ENCODE data around the gene PCDHA5.
"Not testable (repeated sequence)": the region's sequence is repeated elsewhere in the genome, so short reads cannot be mapped to it uniquely, and the experiment has no call there.

Gene PCDHA5

GRCh38 chr5:140806834-140807775 lies 14.3 kb upstream of the PCDHA5 start, which contains the start of gene PCDHA4:
Gene PCDHA4, plus strand, starts transcription at chr5:140807068.
- no peak for TF ChIP-seq CTCF (IDR thresholded peaks at IDR 0.05; ENCODE audit: borderline replicate concordance, control extremely low read depth, extremely low read depth, insufficient read depth, missing control alignments)
- in situ Hi-C loops (cut with MboI; ENCODE audit: low sequenced_read_pairs, unreplicated experiment): no loop called here
- no peak for DNase-seq (ENCODE audit: low spot score)

- in situ Hi-C loops (cut with MboI; ENCODE audit: low sequenced_read_pairs, unreplicated experiment); DNase-seq (ENCODE audit: low spot score): not testable (repeated sequence)
Observed at GRCh38 chr5:140808241-140808888, 13.0 kb upstream of the PCDHA5 start.

- DNase-seq (ENCODE audit: low spot score): no peak
- in situ Hi-C loops (cut with MboI; ENCODE audit: low sequenced_read_pairs, unreplicated experiment): no loop called here
- TF ChIP-seq CTCF (IDR thresholded peaks at IDR 0.05; ENCODE audit: borderline replicate concordance, control extremely low read depth, extremely low read depth, insufficient read depth, missing control alignments): no peak
Observed at GRCh38 chr5:140808889-140809291, 12.5 kb upstream of the PCDHA5 start.

GRCh38 chr5:140822281-140822629 lies 842 bp downstream of the PCDHA5 start:
- no peak for TF ChIP-seq CTCF (IDR thresholded peaks at IDR 0.05; ENCODE audit: borderline replicate concordance, control extremely low read depth, extremely low read depth, insufficient read depth, missing control alignments)
- in situ Hi-C loops (cut with MboI; ENCODE audit: low sequenced_read_pairs, unreplicated experiment): no loop called here
- DNase-seq (ENCODE audit: low spot score): no peak

- DNase-seq (ENCODE audit: low spot score); in situ Hi-C loops (cut with MboI; ENCODE audit: low sequenced_read_pairs, unreplicated experiment): not testable (repeated sequence)
Observed at GRCh38 chr5:140822969-140823368, 1.6 kb downstream of the PCDHA5 start.

- no peak for DNase-seq (ENCODE audit: low spot score)
- TF ChIP-seq CTCF (IDR thresholded peaks at IDR 0.05; ENCODE audit: borderline replicate concordance, control extremely low read depth, extremely low read depth, insufficient read depth, missing control alignments): no peak
- in situ Hi-C loops (cut with MboI; ENCODE audit: low sequenced_read_pairs, unreplicated experiment): no loop called here
Observed at GRCh38 chr5:140823475-140823874, 2.1 kb downstream of the PCDHA5 start.

GRCh38 chr5:140827704-140828361 lies 6.4 kb downstream of the PCDHA5 start, which contains the start of gene PCDHA6:
Gene PCDHA6, plus strand, starts transcription at chr5:140827960. Its CDS starts 132 bp downstream, at chr5:140828092.
- TF ChIP-seq CTCF (IDR thresholded peaks at IDR 0.05; ENCODE audit: borderline replicate concordance, control extremely low read depth, extremely low read depth, insufficient read depth, missing control alignments): no peak
- in situ Hi-C loops (cut with MboI; ENCODE audit: low sequenced_read_pairs, unreplicated experiment): no loop called here

More at GRCh38 chr5:140827704-140828361, 6.4 kb downstream of the PCDHA5 start, which contains the start of gene PCDHA6:
- DNase-seq (ENCODE audit: low spot score): no peak
